GM12878 (cell line): ENCODE measurements around the gene HERC4. TPM values are rescaled to one million over a fixed set of nuclear protein-coding genes. Genes with fewer than 3 reads are reported as not detected.

Source experiments
- ATAC-seq: fragments of 200-7000 bp; cut with Tn5 transposase; 3 replicates; pipeline ENCODE4 v1.9.1; 2020; ENCODE audit warnings: mild to moderate bottlenecking, moderate library complexity
- BruUV-seq: library from RNA; stranded (reverse); fragments of 400-500 nt; replicated peaks from 2 replicates; lab custom pipeline; 2021; lab: Mats Ljungman, UMichigan
- CTCF ChIA-PET: fragments of 300-600 bp; sonication (Branson Sonifier 250); formaldehyde crosslinking; extraction: SDS; loops from one replicate; lab custom pipeline; 2021; ENCODE audit warnings: inconsistent platforms; lab: Yijun Ruan, JAX
- POLR2A ChIA-PET: fragments of 350-600 bp; formaldehyde crosslinking; extraction: SDS; loops from one replicate; lab custom pipeline; 2021; ENCODE audit warnings: inconsistent platforms; lab: Charles Lee
- RAD21 ChIA-PET: fragments of 300-600 bp; sonication (Branson Sonifier 250); formaldehyde crosslinking; loops from one replicate; lab custom pipeline; 2023; ENCODE audit warnings: antibody characterized with exemption; ENCODE audit not compliant: unreplicated experiment; lab: Charles Lee
- SMC1A ChIA-PET: fragments of 300-600 bp; sonication (Branson Sonifier 250); formaldehyde crosslinking; loops from one replicate; lab custom pipeline; 2023; ENCODE audit not compliant: unreplicated experiment, uncharacterized antibody; lab: Charles Lee
- DNase-seq: peaks from one replicate; pipeline ENCODE4 v3.0.0-alpha.2; 2011; ENCODE audit warnings: low read depth, low spot score
- FAIRE-seq: peaks from 3 replicates; lab custom pipeline; 2011; peaks lifted over from hg19 to GRCh38; lab: Jason Lieb, UNC
- H2AFZ ChIP-seq: 2 replicates; pipeline ENCODE4 v1.6.0; 2011; ENCODE audit warnings: low read depth, low read length, control low read depth; ENCODE audit not compliant: control insufficient read depth
- H3K27ac ChIP-seq: 2 replicates; pipeline ENCODE4 v1.5.1; 2011; ENCODE audit warnings: control low read depth; ENCODE audit not compliant: control insufficient read depth, insufficient read depth
- H3K27me3 ChIP-seq, 2 experiments: replicated peaks in 1 of 2; 2 replicates each; pipeline versions ENCODE4 v1.6.0 to v1.6.1; 2011; ENCODE audit warnings: low read length in 1 of 2; ENCODE audit not compliant: control insufficient read depth in 2 of 2, insufficient read depth in 2 of 2
- H3K36me3 ChIP-seq, 2 experiments: 2 replicates each; pipeline ENCODE4 v1.5.1; 2011; ENCODE audit warnings: low read length in 1 of 2; ENCODE audit not compliant: control insufficient read depth in 2 of 2, insufficient read depth in 2 of 2
- H3K4me1 ChIP-seq: 2 replicates; pipeline ENCODE4 v1.6.1; 2011; ENCODE audit warnings: mild to moderate bottlenecking, low read length, moderate library complexity, mixed read lengths; ENCODE audit not compliant: control insufficient read depth, insufficient read depth
- H3K4me2 ChIP-seq: 2 replicates; pipeline ENCODE4 v1.6.0; 2011; ENCODE audit warnings: control low read depth; ENCODE audit not compliant: control insufficient read depth, insufficient read depth
- H3K4me3 ChIP-seq: fragments of 200-600 bp; sonication (generic); 2 replicates; pipeline ENCODE4 v1.5.1; 2016
- H3K79me2 ChIP-seq: 2 replicates; pipeline ENCODE4 v1.6.0; 2011; ENCODE audit warnings: low read length; ENCODE audit not compliant: control insufficient read depth, insufficient read depth
- H3K9ac ChIP-seq: 2 replicates; pipeline ENCODE4 v1.8.0; 2011; ENCODE audit warnings: low read length, control low read depth, mixed read lengths; ENCODE audit not compliant: control insufficient read depth, insufficient read depth
- H3K9me3 ChIP-seq: replicated peaks from 3 replicates; pipeline ENCODE4 v1.5.1; 2011; ENCODE audit warnings: mild to moderate bottlenecking, low read length; ENCODE audit not compliant: control insufficient read depth, insufficient read depth
- H4K20me1 ChIP-seq: 2 replicates; pipeline ENCODE4 v1.6.0; 2011; ENCODE audit not compliant: control insufficient read depth, insufficient read depth
- FOXK2 ChIP-seq: fragments of 450-650 bp; IDR thresholded peaks from 2 replicates; pipeline ENCODE4 v1.6.1; 2017; ENCODE audit warnings: mild to moderate bottlenecking, moderate library complexity
- GATAD2B ChIP-seq: fragments of 450-650 bp; conservative IDR thresholded peaks from 2 replicates; pipeline ENCODE4 v1.6.1; 2017; ENCODE audit warnings: low read depth, mild to moderate bottlenecking, moderate library complexity
- HDAC6 ChIP-seq: fragments of 200-600 bp; sonication (generic); IDR thresholded peaks from one replicate; pipeline ENCODE4 v1.8.0; 2017; ENCODE audit warnings: antibody characterized with exemption; ENCODE audit not compliant: unreplicated experiment
- PAX5 ChIP-seq: IDR thresholded peaks from 2 replicates; pipeline ENCODE4 v1.6.1; 2011; ENCODE audit warnings: low read depth, low read length, borderline replicate concordance
- TCF3 ChIP-seq: IDR thresholded peaks from 2 replicates; pipeline ENCODE4 v1.6.1; 2012; ENCODE audit warnings: low read depth, mild to moderate bottlenecking, low read length, borderline replicate concordance; ENCODE audit not compliant: insufficient read depth
- ZNF384 ChIP-seq: IDR thresholded peaks from 2 replicates; pipeline ENCODE4 v1.6.1; 2012; ENCODE audit warnings: low read depth, mild to moderate bottlenecking, low read length, improper control_type of control experiment, borderline replicate concordance
- ZNF622 ChIP-seq: fragments of 450-650 bp; IDR thresholded peaks from 2 replicates; pipeline ENCODE4 v1.6.1; 2017; ENCODE audit warnings: mild to moderate bottlenecking, inconsistent platforms
- ZZZ3 ChIP-seq: IDR thresholded peaks from 2 replicates; pipeline ENCODE4 v1.6.1; 2011; ENCODE audit warnings: low read depth; ENCODE audit not compliant: control insufficient read depth, insufficient read length
- WGBS: methylation state at CpG from one replicate; pipeline ENCODE4 v1.1.6; 2016; ENCODE audit warnings: low lambda C conversion rate; ENCODE audit not compliant: insufficient replicate concordance, insufficient coverage; ENCODE audit errors: missing lambda C conversion rate; 5-methylcytosine and 5-hydroxymethylcytosine counted together
- in situ Hi-C: fragments of 300-500 bp; cut with MboI; formaldehyde crosslinking; loops from 9 replicates; pipeline ENCODE4 v1.14.3; 2018; ENCODE audit warnings: mixed read lengths
- intact Hi-C: fragments of 100-400 bp; cut with micrococcal nuclease; formaldehyde crosslinking; loops from one replicate; pipeline ENCODE4 v1.14.2; 2022; ENCODE audit not compliant: unreplicated experiment
- polyA plus RNA-seq, 11 experiments: library from polyadenylated mRNA; depleted of rRNA in 4 of 11; unstranded in 6 of 11; stranded (reverse) in 5 of 11; fragments of >200 nt; fragmentation: Nextera tagmentation in 4 of 11; fragmentation: Illumina TruSeq in 1 of 11; extraction: Ambion mirVana in 4 of 11; extraction: Trizol in 1 of 11; gene quantifications; 1 replicate in 1 of 11; 2 replicates in 10 of 11; pipeline versions ENCODE4 v1.2.1 to v1.2.3, GENCODE V29; 2011 to 2016; ENCODE audit warnings: inconsistent platforms in 2 of 11, missing spikeins in 2 of 11, low read depth in 1 of 11
- total RNA-seq, 4 experiments: library from RNA; depleted of rRNA in 3 of 4; stranded (reverse); fragments of >200 nt in 3 of 4; fragmentation: Illumina TruSeq in 1 of 4; extraction: Trizol in 1 of 4; gene quantifications; 2 replicates each; pipeline versions ENCODE4 v1.2.1 to v1.2.3, GENCODE V29; 2013 to 2021
- TF ChIP-seq, protein P1 (sequence below): fragments of 450-650 bp; IDR thresholded peaks from 2 replicates; pipeline ENCODE4 v1.6.1; 2016; ENCODE audit warnings: mild to moderate bottlenecking

Gene HERC4
- total and polyA plus RNA-seq, 10 of the 15 experiments (the other 5 are each of a cell fraction or from before 2014, with no cell fraction given), result 9.7 to 36.8 (median 23.4) TPM

DNA sequence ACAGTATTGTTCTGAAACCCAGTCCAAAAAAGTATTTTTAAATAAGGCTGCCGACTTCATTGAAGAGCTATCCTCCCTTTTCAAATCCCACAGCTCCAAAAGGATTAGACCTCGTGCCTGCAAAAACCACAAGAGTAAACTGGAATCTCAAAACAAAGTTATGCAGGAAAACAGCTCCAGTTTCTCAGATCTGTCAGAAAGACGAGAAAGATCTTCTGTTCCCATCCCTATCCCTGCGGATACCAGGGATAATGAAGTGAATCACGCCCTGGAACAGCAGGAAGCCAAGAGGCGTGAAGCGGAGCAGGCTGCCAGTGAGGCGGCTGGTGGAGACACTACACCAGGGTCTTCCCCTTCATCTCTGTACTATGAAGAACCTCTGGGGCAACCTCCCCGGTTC is 46.8 kb upstream of the HERC4 start (continued):
- TF ChIP-seq FOXK2 (no peak), GATAD2B (no peak), ZNF384 (no peak)
- TF ChIP-seq, all 136 proteins: peak for 0

DNA sequence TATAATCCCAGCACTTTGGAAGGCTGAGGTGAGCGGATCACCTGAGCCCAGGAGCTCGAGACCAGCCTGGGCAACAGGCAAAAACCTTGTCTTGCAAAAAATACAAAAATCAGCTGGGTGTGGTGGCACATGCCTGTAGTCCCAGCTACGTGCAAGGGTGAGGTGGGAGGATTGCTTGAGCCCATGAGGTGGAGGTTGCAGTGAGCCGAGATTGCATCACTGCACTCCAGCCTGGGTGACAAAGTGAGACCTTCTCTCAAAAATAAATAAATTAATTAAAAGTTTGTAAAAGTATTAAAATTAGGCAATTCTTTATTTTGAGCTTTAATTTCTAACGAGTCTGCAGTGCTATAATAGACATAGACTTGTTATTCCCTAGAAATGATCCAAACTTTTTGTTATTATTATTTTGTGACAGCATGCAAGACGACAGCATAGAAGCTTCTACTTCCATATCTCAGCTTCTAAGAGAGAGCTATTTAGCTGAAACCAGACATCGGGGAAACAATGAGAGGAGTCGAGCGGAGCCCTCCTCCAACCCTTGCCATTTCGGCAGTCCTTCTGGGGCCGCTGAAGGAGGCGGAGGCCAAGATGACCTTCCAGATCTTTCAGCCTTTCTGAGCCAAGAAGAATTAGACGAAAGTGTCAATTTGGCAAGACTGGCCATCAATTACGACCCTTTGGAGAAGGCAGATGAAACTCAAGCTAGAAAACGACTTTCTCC is 46.1 kb upstream of the HERC4 start:
- FAIRE-seq (no peak), ATAC-seq (no peak), DNase-seq (no peak)
- WGBS, result 59% methylated on average over 15 of the region's 15 CpGs
- BruUV-seq, result no TSS peak
- no peaks in the 10 kb centered on the region for H3K4me1 ChIP-seq
- H4K20me1 ChIP-seq, result no peaks in the 10 kb centered on the region
- no peak overlapping the region for H3K9ac ChIP-seq
- TF ChIP-seq, protein P1, sequence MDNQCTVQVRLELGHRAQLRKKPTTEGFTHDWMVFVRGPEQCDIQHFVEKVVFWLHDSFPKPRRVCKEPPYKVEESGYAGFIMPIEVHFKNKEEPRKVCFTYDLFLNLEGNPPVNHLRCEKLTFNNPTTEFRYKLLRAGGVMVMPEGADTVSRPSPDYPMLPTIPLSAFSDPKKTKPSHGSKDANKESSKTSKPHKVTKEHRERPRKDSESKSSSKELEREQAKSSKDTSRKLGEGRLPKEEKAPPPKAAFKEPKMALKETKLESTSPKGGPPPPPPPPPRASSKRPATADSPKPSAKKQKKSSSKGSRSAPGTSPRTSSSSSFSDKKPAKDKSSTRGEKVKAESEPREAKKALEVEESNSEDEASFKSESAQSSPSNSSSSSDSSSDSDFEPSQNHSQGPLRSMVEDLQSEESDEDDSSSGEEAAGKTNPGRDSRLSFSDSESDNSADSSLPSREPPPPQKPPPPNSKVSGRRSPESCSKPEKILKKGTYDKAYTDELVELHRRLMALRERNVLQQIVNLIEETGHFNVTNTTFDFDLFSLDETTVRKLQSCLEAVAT, result no peak
- TF ChIP-seq PAX5, result no peak
- TF ChIP-seq ZZZ3, result no peak
- no peak for TF ChIP-seq ZNF622
- no peak for TF ChIP-seq TCF3
- no peak for TF ChIP-seq HDAC6
- in situ Hi-C loops (no loop called here), intact Hi-C loops (no loop called here)
- H3K36me3 ChIP-seq, result no peaks in the 10 kb centered on the region
- no peaks in the 10 kb centered on the region for H3K79me2 ChIP-seq
- ChIA-PET CTCF (interaction anchor here (1.3 kb wide), 1 partner anchor 333 kb away, joined by 3 read pairs; no protein-coding TSS in a partner anchor), POLR2A (no interaction called here), SMC1A (interaction anchor here (0.9 to 1.1 kb wide), 2 partner anchors 14 to 110 kb away, joined by 3 read pairs; no protein-coding TSS in a partner anchor), RAD21 (no interaction called here)
- H2AFZ ChIP-seq, result no peak overlapping the region
- no peaks in the 10 kb centered on the region for H3K9me3 ChIP-seq
- H3K27me3 ChIP-seq, result no peaks in the 10 kb centered on the region
- no peak overlapping the region for H3K4me3 ChIP-seq
- no peak overlapping the region for H3K27ac ChIP-seq
- H3K4me2 ChIP-seq, result no peak overlapping the region
